Smooth muscle cell (in vitro differentiated cells): ENCODE measurements around the gene GDI2. TPM values are rescaled to one million over a fixed set of nuclear protein-coding genes. Genes with fewer than 3 reads are reported as not detected.

Source experiments
- DNase-seq: peaks from one replicate; lab custom pipeline; 2025; ENCODE audit not compliant: unreplicated experiment; lab: John Stamatoyannopoulos, UW
- H2AFZ ChIP-seq: fragments of 200-600 bp; sonication (generic); 2 replicates; pipeline ENCODE4 v1.6.0; 2016; ENCODE audit warnings: antibody characterized with exemption, low read depth, mild to moderate bottlenecking
- H3F3A ChIP-seq: fragments of 200-600 bp; sonication (generic); 2 replicates; pipeline ENCODE4 v1.6.0; 2017; ENCODE audit warnings: antibody characterized with exemption, low read depth
- H3K27ac ChIP-seq: fragments of 200-600 bp; sonication (generic); 2 replicates; pipeline ENCODE4 v1.5.1; 2016; ENCODE audit warnings: low read depth, mild to moderate bottlenecking
- H3K27me3 ChIP-seq: fragments of 200-600 bp; sonication (generic); 2 replicates; pipeline ENCODE4 v1.6.1; 2016; ENCODE audit warnings: low read depth, mild to moderate bottlenecking
- H3K36me3 ChIP-seq: fragments of 200-600 bp; sonication (generic); 2 replicates; pipeline ENCODE4 v1.5.1; 2016; ENCODE audit warnings: low read depth
- H3K4me1 ChIP-seq: fragments of 200-600 bp; sonication (generic); 2 replicates; pipeline ENCODE4 v1.5.1; 2016; ENCODE audit warnings: low read depth
- H3K4me2 ChIP-seq: fragments of 200-600 bp; sonication (generic); 2 replicates; pipeline ENCODE4 v1.6.0; 2016; ENCODE audit warnings: mild to moderate bottlenecking
- H3K4me3 ChIP-seq: fragments of 200-600 bp; sonication (generic); 2 replicates; pipeline ENCODE4 v1.5.1; 2016; ENCODE audit warnings: mild to moderate bottlenecking
- H3K79me2 ChIP-seq: fragments of 200-600 bp; sonication (generic); 2 replicates; pipeline ENCODE4 v1.6.0; 2016; ENCODE audit warnings: low read depth, mild to moderate bottlenecking
- H3K9ac ChIP-seq: fragments of 200-600 bp; sonication (generic); 2 replicates; pipeline ENCODE4 v1.6.0; 2016; ENCODE audit warnings: low read depth
- H3K9me3 ChIP-seq: fragments of 200-600 bp; sonication (generic); replicated peaks from 2 replicates; pipeline ENCODE4 v1.5.1; 2016; ENCODE audit warnings: low read depth
- H4K20me1 ChIP-seq: fragments of 200-600 bp; sonication (generic); 2 replicates; pipeline ENCODE4 v1.6.0; 2016; ENCODE audit warnings: low read depth
- WGBS: methylation state at CpG from one replicate; pipeline ENCODE4 v1.1.7; 2016; ENCODE audit warnings: low lambda C conversion rate; 5-methylcytosine and 5-hydroxymethylcytosine counted together
- polyA plus RNA-seq: library from polyadenylated mRNA; unstranded; fragments of >200 nt; fragmentation: Nextera tagmentation; extraction: Ambion mirVana; gene quantifications from 2 replicates; pipeline ENCODE4 v1.2.1, GENCODE V29; 2016
- total RNA-seq: library from RNA; depleted of rRNA; stranded (reverse); fragments of >200 nt; gene quantifications from 2 replicates; pipeline ENCODE4 v1.2.3, GENCODE V29; 2014
- TF ChIP-seq, protein P1 (sequence below): fragments of 200-600 bp; sonication (generic); IDR thresholded peaks from 2 replicates; pipeline ENCODE4 v1.5.1; 2017; ENCODE audit warnings: borderline replicate concordance, mild to moderate bottlenecking, antibody characterized with exemption; ENCODE audit not compliant: insufficient read depth, poor library complexity, severe bottlenecking

Gene GDI2
- total and polyA plus RNA-seq, 2 experiments from 2014 or later: 186 to 334 TPM

GRCh38 chr10:5736591-5736990, 76.6 kb downstream of the GDI2 start:
- Histone ChIP-seq H3K4me3 (no peak overlapping the region), H3K36me3 (peaks cover 8% of the 10 kb centered on the region), H3K27ac (no peak overlapping the region), H2AFZ (no peak overlapping the region), H3K4me2 (no peak overlapping the region), H3K9ac (no peak overlapping the region), H3K27me3 (no peaks in the 10 kb centered on the region), H3K4me1 (no peaks in the 10 kb centered on the region), H3K9me3 (no peaks in the 10 kb centered on the region), H4K20me1 (peaks cover 10% of the 10 kb centered on the region), H3F3A (no peaks in the 10 kb centered on the region), H3K79me2 (peaks cover 11% of the 10 kb centered on the region)
- TF ChIP-seq, protein P1, sequence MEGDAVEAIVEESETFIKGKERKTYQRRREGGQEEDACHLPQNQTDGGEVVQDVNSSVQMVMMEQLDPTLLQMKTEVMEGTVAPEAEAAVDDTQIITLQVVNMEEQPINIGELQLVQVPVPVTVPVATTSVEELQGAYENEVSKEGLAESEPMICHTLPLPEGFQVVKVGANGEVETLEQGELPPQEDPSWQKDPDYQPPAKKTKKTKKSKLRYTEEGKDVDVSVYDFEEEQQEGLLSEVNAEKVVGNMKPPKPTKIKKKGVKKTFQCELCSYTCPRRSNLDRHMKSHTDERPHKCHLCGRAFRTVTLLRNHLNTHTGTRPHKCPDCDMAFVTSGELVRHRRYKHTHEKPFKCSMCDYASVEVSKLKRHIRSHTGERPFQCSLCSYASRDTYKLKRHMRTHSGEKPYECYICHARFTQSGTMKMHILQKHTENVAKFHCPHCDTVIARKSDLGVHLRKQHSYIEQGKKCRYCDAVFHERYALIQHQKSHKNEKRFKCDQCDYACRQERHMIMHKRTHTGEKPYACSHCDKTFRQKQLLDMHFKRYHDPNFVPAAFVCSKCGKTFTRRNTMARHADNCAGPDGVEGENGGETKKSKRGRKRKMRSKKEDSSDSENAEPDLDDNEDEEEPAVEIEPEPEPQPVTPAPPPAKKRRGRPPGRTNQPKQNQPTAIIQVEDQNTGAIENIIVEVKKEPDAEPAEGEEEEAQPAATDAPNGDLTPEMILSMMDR: no peak
- 93% methylated on average over 1 of the region's 1 CpG for WGBS
- DNase-seq: no peak

- 97% methylated on average over 1 of the region's 1 CpG for WGBS
- TF ChIP-seq, protein P1: no peak
- H3K27ac ChIP-seq: no peak overlapping the region
- H3K9ac ChIP-seq: no peak overlapping the region
- H3K79me2 ChIP-seq: peaks cover 11% of the 10 kb centered on the region
- no peaks in the 10 kb centered on the region for H3K27me3 ChIP-seq
- no peak overlapping the region for H2AFZ ChIP-seq
- H3F3A ChIP-seq: no peaks in the 10 kb centered on the region
- no peak overlapping the region for H3K4me2 ChIP-seq
- DNase-seq: no peak
- peaks cover 20% of the 10 kb centered on the region for H3K36me3 ChIP-seq
- H3K4me3 ChIP-seq: no peak overlapping the region
- H3K9me3 ChIP-seq: no peaks in the 10 kb centered on the region
- no peaks in the 10 kb centered on the region for H3K4me1 ChIP-seq
- peaks cover 10% of the 10 kb centered on the region for H4K20me1 ChIP-seq
These were observed 78.1 kb downstream of the GDI2 start for GRCh38 chr10:5735119-5735518.

DNA sequence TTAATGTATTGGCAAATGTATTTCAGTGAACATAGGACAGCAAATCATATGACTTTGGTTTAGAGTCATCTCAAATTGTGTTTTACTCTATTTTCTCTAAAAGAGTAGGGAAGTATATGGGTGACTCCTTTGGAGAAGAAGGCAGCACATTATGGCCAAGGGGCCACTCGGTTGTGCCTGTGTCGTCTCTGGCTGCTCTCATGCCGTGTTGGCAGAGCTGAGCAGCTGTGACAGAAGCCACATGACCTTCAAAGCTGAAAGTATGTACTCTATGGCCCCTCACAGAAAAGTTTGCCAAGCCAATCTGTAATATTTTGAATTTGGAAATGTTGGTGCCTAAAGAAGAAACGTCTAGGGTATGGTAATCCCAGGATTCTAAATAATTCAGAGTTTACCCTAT, 81.1 kb downstream of the GDI2 start:
- no peaks in the 10 kb centered on the region for H3K27me3 ChIP-seq
- no peaks in the 10 kb centered on the region for H3K9me3 ChIP-seq
- no peak overlapping the region for H3K4me3 ChIP-seq
- no peak overlapping the region for H2AFZ ChIP-seq
- 85% methylated on average over 4 of the region's 4 CpGs for WGBS
- peaks cover 6% of the 10 kb centered on the region for H3K79me2 ChIP-seq
- no peak overlapping the region for H3K9ac ChIP-seq
- H3K27ac ChIP-seq: no peak overlapping the region
- H4K20me1 ChIP-seq: peaks cover 10% of the 10 kb centered on the region
- H3K4me1 ChIP-seq: no peaks in the 10 kb centered on the region
- H3K36me3 ChIP-seq: peaks cover 20% of the 10 kb centered on the region
- no peak for DNase-seq
- no peak overlapping the region for H3K4me2 ChIP-seq
- H3F3A ChIP-seq: no peaks in the 10 kb centered on the region
- TF ChIP-seq, protein P1: no peak

DNA sequence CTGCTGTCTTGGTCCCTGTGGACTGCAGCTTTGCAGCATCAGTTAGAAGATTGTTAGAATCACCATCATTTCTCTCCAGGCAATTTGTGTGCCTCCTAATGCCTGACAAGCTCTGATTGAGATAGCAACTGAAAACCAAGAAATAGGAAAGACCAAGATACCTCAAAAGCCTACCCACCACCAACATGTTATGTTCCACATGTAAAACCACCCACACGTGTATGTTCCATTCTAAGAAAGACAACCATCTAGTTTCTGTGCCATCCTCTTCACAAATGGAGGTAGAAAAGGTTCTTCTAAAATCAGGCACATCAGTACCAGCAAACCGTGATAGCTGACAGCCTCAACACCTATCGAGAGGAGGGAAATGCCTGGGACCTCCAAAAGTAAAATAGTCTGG, 81.7 kb downstream of the GDI2 start:
- peaks cover 4% of the 10 kb centered on the region for H4K20me1 ChIP-seq
- peaks cover 3% of the 10 kb centered on the region for H3K79me2 ChIP-seq
- peaks cover 20% of the 10 kb centered on the region for H3K36me3 ChIP-seq
- H3K27ac ChIP-seq: no peak overlapping the region
- 96% methylated on average over 3 of the region's 3 CpGs for WGBS
- H3K9ac ChIP-seq: no peak overlapping the region
- H3K9me3 ChIP-seq: no peaks in the 10 kb centered on the region
- H3K4me2 ChIP-seq: no peak overlapping the region
- no peaks in the 10 kb centered on the region for H3K4me1 ChIP-seq
- no peaks in the 10 kb centered on the region for H3K27me3 ChIP-seq
- TF ChIP-seq, protein P1: no peak
- no peak overlapping the region for H3K4me3 ChIP-seq
- no peaks in the 10 kb centered on the region for H3F3A ChIP-seq
- no peak for DNase-seq
- no peak overlapping the region for H2AFZ ChIP-seq
